Spleen (tissue), 7 donors: ENCODE results near the gene OGFOD3.

Experiments
- CTCF ChIP-seq, 11 experiments: fragments of 200-600 bp in 7 of 11; fragments of 450-650 bp in 4 of 11; sonication (generic) in 4 of 11; IDR thresholded peaks in 8 of 11; conservative IDR thresholded peaks in 3 of 11; 1 replicate in 7 of 11; 2 replicates in 4 of 11; pipeline versions ENCODE4 v1.4.0 to v1.8.0; 2016 to 2021; ENCODE audit warnings: antibody characterized with exemption in 11 of 11, inconsistent platforms in 4 of 11, mild to moderate bottlenecking in 1 of 11
- POLR2A ChIP-seq, 3 donors: fragments of 450-650 bp; IDR thresholded peaks; one replicate each; pipeline ENCODE4 v1.5.1; 2017; ENCODE audit warnings: antibody characterized with exemption in 3 of 3, mild to moderate bottlenecking in 1 of 3
- donor health status: DM: no; HTN: no; CAD: no; lungs with moderate emphysema.
- donor health status: DM: no; HTN: no; CAD: no.
- donor health status: DM: no; HTN: no; CAD: no.

- TF ChIP-seq CTCF (IDR thresholded peaks at IDR 0.05 in 8 of 11, conservative IDR thresholded peaks at IDR 0.05 in 3 of 11) = no peak
- TF ChIP-seq POLR2A (IDR thresholded peaks at IDR 0.05) = no peak
Observed at GRCh38 chr17:82408288-82408937, 10.0 kb downstream of the OGFOD3 start.
